Kidney (tissue), 14 donors: ENCODE measurements around the gene STX11. TPM values are rescaled to one million over a fixed set of nuclear protein-coding genes. Genes with fewer than 3 reads are reported as not detected.

ENCODE experiments used
- DNase-seq, 5 donors: peaks; one replicate each; pipeline ENCODE4 v3.0.0-alpha.2; 2013 to 2020
- FAIRE-seq: peaks from 2 replicates; lab custom pipeline; 2012; peaks lifted over from hg19 to GRCh38; lab: Jason Lieb, UNC
- H3K27ac ChIP-seq, 2 donors: one replicate each; pipeline ENCODE4 v1.7.0; 2013; ENCODE audit warnings: low read depth in 2 of 2, low read length in 2 of 2, inconsistent platforms in 1 of 2
- H3K27me3 ChIP-seq: one replicate; pipeline ENCODE4 v1.7.1; 2013; ENCODE audit warnings: low read length, inconsistent platforms; ENCODE audit not compliant: control insufficient read depth, insufficient read depth
- H3K36me3 ChIP-seq, 3 donors: one replicate each; pipeline versions ENCODE4 v1.7.0 to v1.7.1; 2013; ENCODE audit warnings: low read length in 3 of 3, control low read depth in 1 of 3, inconsistent platforms in 1 of 3; ENCODE audit not compliant: insufficient read depth in 3 of 3, control insufficient read depth in 2 of 3
- H3K4me1 ChIP-seq, 3 donors: one replicate each; pipeline versions ENCODE4 v1.7.0 to v1.7.1; 2013; ENCODE audit warnings: low read length in 3 of 3, inconsistent platforms in 1 of 3, low read depth in 1 of 3; ENCODE audit not compliant: control insufficient read depth in 2 of 3, insufficient read depth in 2 of 3
- H3K4me3 ChIP-seq, 3 donors: one replicate each; pipeline versions ENCODE4 v1.7.0 to v1.8.1; 2013; ENCODE audit warnings: low read length in 3 of 3, control low read depth in 1 of 3, inconsistent platforms in 1 of 3
- H3K9ac ChIP-seq, 3 donors: one replicate each; pipeline versions ENCODE4 v1.7.0 to v1.7.1; 2013; ENCODE audit warnings: low read length in 3 of 3, control low read depth in 1 of 3, inconsistent platforms in 1 of 3
- H3K9me3 ChIP-seq, 3 donors: one replicate each; pipeline versions ENCODE4 v1.7.0 to v1.7.1; 2013; ENCODE audit warnings: low read length in 3 of 3, control low read depth in 1 of 3, inconsistent platforms in 1 of 3; ENCODE audit not compliant: control insufficient read depth in 2 of 3, insufficient read depth in 1 of 3
- intact Hi-C: fragments of 100-400 bp; cut with DNase I; formaldehyde crosslinking; loops from one replicate; pipeline ENCODE4 v1.11.1; 2022
- polyA plus RNA-seq: library from polyadenylated mRNA; stranded (reverse); fragments of 350-450 nt; fragmentation: Illumina TruSeq; extraction: RNeasy Lipid Tissue Mini Kit (QIAGEN cat#74804); gene quantifications from one replicate; pipeline ENCODE4 v1.2.3, GENCODE V29; 2014; ENCODE audit warnings: low read depth, low replicate concordance; ENCODE audit not compliant: insufficient read depth
- total RNA-seq: library from RNA; stranded (reverse); fragmentation: NEBNext Ultra II Directional; extraction: Animal tissue kit (Norgen Biotek cat#: 25700); gene quantifications from one replicate; pipeline ENCODE4 v1.2.1, GENCODE V29; 2021
- TF ChIP-seq, protein P1 (sequence below): IDR thresholded peaks from 3 replicates; pipeline ENCODE4 v1.5.1; 2012; ENCODE audit warnings: mild to moderate bottlenecking, moderate library complexity, borderline replicate concordance; ENCODE audit not compliant: insufficient read depth; ENCODE audit errors: extremely low read depth
- donor health status: control.
- donor health status: control.
- donor health status: control.
- donor health status: control.
- donor health status: control.
- donor health status: DM: yes; HTN: yes; CAD: no.
- donor health status: Normal renal cell carcinoma (clear cell type).

STX11 gene
- total and polyA plus RNA-seq, 2 donors from 2014 or later = 2.0 to 6.7 TPM

DNA sequence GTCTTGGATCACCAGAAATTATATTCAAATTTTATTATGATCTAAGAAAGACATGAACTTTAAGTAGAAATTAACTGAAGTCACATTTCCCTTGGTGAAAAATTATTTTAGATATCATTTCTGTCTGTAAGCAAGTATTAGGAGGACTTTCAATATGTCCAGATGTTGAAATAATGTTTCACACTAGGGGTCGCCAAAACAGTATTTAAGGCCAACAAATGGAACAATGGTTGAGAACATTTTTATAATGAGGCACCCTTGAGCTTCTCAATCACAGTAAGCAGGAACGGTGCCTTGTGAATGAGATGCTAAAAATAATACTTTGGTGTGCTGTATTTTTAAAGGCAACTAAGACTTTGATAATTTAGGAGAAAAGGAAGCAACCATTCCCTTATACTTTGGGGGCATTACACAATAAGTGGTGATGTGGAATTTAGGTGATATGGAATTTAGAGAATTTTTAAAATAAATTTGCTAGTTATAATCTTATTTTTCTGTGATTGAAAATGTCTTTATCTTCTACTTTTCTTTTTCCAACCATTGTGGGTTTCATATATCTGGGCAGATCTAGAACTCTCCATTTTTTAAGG, 45.3 kb upstream of the STX11 start:
- peak in 2 of 5 donors; percentile 81 to 90 for DNase-seq
- H3K4me3 ChIP-seq = no peak overlapping the region
- no peaks in the 10 kb centered on the region for H3K27me3 ChIP-seq
- intact Hi-C loops = loop anchor here (10.0 kb wide), 1 partner anchor 110 kb away; no protein-coding TSS in a partner anchor
- TF ChIP-seq, protein P1, sequence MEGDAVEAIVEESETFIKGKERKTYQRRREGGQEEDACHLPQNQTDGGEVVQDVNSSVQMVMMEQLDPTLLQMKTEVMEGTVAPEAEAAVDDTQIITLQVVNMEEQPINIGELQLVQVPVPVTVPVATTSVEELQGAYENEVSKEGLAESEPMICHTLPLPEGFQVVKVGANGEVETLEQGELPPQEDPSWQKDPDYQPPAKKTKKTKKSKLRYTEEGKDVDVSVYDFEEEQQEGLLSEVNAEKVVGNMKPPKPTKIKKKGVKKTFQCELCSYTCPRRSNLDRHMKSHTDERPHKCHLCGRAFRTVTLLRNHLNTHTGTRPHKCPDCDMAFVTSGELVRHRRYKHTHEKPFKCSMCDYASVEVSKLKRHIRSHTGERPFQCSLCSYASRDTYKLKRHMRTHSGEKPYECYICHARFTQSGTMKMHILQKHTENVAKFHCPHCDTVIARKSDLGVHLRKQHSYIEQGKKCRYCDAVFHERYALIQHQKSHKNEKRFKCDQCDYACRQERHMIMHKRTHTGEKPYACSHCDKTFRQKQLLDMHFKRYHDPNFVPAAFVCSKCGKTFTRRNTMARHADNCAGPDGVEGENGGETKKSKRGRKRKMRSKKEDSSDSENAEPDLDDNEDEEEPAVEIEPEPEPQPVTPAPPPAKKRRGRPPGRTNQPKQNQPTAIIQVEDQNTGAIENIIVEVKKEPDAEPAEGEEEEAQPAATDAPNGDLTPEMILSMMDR = peak; percentile 77
- H3K9ac ChIP-seq = no peak overlapping the region
- H3K4me1 ChIP-seq = no peaks in the 10 kb centered on the region
- H3K9me3 ChIP-seq = no peaks in the 10 kb centered on the region
- H3K36me3 ChIP-seq = no peaks in the 10 kb centered on the region
- H3K27ac ChIP-seq = no peak overlapping the region
- FAIRE-seq = peak; percentile 95

DNA sequence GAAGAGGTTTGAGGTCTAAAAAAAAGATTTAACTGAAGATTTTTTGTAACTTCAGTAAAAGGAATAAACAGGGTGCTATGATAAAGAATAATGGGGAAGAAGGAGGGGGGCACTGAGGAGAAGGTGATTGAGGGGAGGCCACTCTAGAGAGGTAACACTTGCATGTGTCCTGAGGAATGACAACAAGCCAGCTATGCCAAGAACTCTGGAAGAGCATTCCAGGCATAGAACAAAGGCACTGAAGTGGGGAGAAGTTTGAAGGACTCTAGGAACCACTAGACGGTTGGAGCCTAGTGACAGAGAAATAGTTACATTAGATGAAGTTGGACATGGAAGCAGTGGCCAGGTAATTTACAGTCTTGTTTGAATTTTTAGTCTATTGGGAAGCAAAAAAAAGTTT, 44.1 kb upstream of the STX11 start:
- intact Hi-C loops = loop anchor here (10.0 kb wide), 1 partner anchor 109 kb away; no protein-coding TSS in a partner anchor
- Histone ChIP-seq H3K27ac (no peak overlapping the region), H3K9ac (no peak overlapping the region), H3K4me1 (no peaks in the 10 kb centered on the region), H3K36me3 (no peaks in the 10 kb centered on the region), H3K4me3 (no peak overlapping the region), H3K27me3 (no peaks in the 10 kb centered on the region), H3K9me3 (no peaks in the 10 kb centered on the region)
- TF ChIP-seq, protein P1 = no peak
- DNase-seq = peak in 2 of 5 donors; percentile 25 to 59
- FAIRE-seq = no peak

DNA sequence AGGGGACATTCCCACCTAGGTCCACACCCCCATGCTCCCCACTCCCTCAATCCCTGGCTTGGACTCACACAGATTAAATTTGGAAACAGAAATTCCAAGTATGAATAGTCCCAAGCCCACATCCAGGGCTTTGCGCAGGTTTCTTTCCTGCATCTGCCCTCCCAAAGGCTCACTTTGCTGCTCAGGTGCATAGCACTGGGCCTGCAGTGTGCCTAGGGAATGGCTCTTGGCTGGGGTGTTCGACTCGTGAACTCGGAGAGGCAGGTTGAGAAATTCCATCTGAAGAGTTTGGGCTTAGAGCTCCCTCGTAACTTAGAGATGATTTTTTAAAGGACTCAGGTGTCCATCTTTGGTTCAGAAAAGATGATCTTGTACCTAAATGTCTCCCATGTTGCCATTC, 40.1 kb upstream of the STX11 start:
- Histone ChIP-seq H3K36me3 (no peaks in the 10 kb centered on the region), H3K9ac (no peak overlapping the region), H3K4me3 (no peak overlapping the region), H3K9me3 (no peaks in the 10 kb centered on the region), H3K27me3 (no peaks in the 10 kb centered on the region), H3K27ac (no peak overlapping the region), H3K4me1 (no peaks in the 10 kb centered on the region)
- TF ChIP-seq, protein P1 = no peak
- DNase-seq (no peak), FAIRE-seq (no peak)
- intact Hi-C loops = no loop called here
